NCI-H345 treated with DMSO at 0.1 percent for 48 hours (cell line): ENCODE measurements around the gene PIGK.

Experiments
- DNase-seq: peaks from one replicate; lab custom pipeline; 2025; ENCODE audit not compliant: unreplicated experiment; lab: John Stamatoyannopoulos, UW

The PIGK gene

DNA sequence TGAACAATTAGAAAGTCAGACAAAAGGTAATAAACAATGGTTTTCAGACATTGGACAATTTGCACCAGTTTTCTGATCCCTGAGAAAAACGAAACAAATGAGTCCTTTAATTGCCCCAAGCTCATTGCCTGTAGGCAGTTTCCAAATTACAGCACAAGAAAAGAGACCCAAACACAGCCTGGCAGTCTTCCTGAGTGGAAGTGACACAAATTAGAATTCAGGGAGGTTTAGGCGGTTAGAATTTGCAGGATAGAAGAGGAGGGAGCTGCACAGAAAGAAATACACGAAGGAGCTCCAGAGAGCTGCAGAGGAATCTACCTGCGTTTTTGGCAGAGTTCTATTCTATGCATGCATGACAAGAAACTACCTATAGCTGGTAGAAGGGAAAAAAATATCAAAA is 115.7 kb downstream of the PIGK start:
- no peak for DNase-seq

DNA sequence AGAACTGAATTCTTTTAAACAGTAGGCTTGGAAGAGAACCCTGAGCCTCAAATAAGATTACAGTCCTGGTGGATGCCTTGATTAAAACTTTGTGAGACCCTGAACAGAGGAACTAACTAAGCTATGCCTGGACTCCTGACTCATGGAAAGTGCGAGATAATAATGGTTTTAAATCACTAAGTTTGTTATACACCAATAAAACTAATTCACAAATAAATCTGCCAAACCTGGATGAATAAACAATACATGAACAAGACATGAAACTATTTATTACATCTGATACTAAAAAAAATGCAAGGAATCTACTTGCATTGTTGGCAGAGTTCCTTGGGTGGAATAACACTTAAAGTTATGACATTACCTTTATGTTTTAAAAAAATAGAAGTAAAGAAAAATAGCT is 118.4 kb downstream of the PIGK start:
- no peak for DNase-seq

DNA sequence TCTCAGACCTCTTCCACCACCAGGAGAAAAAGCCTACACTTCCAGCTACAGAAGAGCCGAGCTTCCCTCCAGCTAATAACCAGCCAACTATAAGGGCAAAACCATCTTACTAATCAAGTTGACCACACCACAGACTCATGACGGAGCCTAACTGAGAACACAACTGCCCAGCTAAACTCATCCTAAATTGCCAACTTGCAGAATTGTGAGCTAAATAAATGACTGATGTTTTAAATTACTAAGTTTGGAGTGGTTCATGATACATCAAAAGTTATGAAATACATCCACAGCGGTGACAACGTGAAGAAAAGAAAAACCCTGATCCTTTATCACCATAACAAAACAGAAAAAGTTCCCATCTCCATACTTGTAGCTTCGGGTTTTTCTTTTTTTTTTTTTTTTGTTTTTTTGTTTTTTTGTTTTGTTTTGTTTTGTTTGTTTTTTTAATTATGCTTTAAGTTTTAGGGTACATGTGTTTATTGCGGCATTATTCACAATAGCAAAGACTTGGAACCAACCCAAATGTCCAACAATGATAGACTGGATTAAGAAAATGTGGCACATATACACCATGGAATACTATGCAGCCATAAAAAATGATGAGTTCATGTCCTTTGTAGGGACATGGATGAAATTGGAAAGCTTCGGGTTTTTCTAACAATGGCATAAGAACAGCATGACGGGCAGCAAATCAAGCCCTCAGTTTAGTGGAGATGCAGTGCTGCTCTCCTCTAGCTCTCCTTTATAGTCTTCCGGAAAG is 122.6 kb downstream of the PIGK start:
- no peak for DNase-seq

DNA sequence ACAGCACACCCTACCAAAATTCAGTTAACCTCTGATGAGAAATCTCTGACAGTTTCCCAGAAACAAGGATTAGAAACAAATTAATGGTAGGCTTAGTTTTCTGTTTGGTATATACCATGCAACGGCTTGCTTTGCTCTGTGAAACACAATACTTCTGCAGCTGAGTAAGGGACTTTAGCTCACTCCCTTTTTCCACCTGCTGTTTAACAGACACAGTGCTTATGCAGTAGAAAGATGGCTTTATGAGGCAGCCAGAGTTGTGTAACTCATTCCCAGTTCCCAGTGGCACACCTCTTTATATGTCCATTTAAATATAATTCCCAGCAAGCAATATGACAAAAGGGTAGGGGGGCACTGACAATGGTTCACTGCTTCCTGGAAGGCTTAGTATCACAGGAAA is 124.0 kb downstream of the PIGK start:
- no peak for DNase-seq

DNA sequence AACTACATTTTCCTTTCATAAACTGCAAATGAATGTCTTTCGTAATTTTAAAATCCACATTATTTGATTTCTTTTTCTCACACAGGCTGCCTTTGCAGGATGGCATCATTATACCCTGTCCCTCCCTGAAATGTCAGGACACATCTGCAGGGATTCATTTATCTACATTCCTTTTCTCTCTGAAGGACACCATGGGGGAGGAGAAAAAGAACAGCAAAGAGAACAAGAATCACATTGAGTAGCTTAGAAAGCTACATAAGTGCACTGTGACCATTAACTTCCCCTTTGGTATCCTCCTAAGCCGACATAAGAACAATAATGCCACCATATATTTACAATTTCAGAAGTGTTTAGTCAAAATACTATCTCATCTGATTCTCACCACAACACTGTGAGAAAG is 129.5 kb downstream of the PIGK start:
- no peak for DNase-seq

DNA sequence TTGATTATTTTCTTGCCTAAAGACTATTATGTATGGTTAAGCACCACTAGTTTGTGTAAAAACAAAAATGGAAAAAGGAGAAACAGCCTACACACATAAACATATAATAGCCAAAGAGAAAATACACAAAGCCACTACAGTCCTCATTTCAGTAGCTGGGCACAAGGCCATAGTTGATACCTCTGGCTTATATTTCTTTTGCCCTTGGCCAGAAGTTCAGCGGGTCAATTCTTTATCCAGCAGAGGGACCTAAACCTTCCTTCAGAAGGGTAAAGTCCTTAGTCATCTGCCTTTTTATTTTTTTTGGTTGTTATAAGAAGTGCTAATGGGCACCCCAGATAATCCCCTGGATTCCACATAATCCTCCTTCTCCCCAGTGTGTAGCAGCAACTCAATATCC is 134.1 kb downstream of the PIGK start:
- DNase-seq = no peak

DNA sequence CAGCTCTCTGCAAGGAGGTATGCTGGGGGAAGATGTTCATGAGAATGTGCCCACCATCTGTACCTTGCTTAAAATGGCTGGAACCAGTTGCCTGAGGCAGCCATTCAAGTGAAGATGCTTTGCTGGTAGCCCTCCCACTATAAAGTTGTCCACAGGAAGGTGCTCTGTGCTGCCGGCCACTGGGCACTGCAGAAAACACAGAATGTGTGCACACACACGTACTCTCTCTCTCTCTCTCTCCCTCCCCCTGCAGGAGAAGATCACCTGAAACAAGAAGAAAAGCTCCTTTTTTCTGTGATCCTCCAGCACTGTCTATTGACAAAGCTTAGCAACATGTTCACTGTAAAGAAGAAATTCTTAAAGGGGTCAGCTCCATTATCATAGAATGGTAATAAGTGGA is 134.8 kb downstream of the PIGK start:
- DNase-seq = no peak

DNA sequence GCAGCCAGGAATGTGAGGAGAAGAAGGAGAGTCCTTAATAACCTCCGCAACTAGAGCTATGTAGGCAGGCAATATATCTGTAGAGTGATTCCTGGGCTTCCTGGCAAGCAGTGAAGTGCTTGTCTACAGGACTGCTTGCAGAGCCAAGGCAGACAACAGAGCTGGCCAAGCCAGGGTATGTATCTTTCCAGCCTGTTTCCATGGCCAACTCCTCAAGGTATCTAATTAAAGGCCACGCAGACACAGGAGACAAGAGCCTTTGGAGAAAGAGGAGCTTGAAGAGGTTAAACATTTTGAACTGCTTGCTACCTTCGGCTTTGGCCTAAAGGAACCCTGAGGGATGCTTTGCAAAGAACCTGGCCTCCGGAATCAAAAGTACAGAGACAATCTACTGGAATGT is 137.4 kb downstream of the PIGK start:
- DNase-seq = no peak

DNA sequence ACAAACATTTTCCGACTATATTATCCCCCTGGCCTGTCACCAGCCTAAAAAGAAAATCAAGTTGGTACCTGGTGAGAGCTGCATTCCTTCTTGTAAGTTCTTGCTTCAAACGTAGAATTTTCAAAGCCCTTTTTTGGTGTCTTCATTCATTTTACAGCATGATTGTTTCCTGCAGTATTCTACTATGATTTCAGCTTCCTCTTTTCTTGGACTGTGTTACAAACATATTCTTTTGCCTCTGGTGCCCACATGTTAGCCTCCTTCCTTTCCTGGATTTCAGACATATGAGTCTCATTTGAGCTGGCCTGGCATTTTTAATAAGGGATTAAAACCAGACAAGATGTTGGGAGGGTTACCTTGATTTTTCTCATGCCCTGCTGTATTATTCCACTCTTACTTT is 142.5 kb downstream of the PIGK start:
- DNase-seq = no peak

DNA sequence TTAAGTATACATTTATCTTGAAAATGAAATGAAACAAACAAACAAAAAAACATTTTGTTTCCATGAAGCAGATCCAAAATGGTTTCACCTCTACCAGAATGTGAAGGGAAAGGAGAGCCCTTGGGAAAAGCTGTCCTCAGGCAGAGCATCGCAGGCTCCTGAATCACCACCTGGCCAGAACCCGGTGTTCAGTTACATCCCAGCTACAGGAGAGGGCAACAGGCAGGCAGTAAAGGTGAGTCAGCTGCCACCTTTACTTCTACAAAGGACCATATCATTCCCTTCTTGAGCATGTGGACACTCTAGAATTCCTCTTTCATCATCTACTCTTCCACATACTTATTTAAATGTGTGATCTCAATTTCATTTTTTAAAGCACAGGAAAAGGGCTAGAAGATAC is 151.2 kb downstream of the PIGK start:
- no peak for DNase-seq

DNA sequence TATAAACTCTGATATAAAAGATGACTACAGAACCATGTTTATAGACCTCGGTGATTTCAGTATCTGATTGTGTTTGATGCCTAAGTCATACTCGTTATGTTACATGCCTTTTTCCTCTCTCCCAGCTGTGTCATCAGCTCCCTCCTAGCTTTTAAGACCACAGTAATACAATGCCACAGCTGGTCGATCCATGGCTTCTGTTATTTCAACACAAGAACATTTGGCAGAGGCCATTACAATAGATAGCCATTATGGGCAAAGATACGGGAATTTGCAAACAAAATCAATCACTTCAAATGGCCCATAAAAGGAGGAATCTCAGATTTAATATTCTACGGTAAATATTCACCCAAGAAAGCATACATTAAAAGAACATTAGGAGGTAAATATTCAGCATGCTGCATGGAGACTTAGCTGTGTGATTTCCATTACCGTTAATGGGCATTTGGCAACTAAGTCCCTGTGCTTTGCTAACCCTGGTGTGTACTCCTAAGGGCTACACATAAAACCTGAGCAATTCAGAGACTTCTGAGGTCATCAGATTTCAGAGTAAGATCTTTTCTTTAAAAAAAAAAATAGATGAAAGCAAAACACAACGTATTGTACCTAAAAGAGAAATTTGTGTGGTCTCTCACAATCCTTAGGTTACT is 153.4 kb downstream of the PIGK start:
- no peak for DNase-seq

DNA sequence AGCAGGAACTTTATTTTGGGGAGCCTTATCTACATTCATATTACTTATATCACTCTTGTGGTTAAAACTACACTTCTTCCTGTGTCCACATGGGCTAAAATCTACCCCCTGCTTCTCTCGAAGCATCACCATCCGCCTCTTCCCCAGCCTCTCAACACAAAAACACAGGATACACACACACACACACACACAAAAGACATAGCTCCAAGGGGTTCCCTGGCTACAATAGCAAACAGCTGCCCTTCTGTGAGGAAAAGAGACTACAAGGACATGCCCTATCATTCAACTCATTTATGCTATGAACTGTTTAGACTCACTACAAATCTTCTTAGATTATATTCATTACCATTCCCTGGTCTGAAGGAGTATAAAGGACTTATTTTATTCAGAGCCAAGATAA is 155.0 kb downstream of the PIGK start:
- DNase-seq = no peak

DNA sequence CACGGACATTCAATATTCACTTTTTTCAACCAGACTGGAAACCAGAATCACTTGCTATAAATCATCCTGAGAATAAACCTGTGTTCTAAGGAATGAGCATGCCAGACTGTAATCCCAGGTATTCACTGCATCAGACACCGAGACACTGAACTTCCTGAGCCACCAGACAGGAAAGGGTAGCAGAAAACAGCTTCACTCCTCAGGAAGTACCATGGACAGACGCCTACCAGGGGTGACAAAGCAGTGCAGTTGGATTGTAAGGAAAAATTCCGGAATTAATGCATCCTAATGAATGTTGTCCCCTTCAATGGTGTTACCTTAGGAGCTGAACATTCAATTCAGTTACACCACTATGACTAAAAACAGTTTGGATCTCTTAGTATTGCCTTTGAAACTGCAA is 156.1 kb downstream of the PIGK start:
- no peak for DNase-seq

DNA sequence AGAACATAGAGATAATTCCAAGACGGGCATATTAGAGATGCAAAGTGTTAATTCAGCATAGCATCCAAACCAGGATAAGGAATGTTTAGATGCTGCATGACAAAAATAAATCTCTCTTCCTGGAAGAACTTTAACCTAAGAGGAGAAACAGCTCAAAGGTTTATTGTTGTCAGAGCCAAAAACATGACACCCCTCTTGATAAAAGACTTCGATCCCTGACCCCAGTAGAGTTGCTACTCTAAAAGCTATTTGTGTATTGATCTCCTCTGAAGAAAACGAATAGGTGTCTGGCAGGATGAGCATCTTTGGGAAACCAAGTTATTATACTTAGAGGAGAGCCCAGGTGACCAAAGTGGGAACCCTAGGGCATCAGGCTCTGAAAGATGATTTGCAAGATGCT is 158.1 kb downstream of the PIGK start:
- no peak for DNase-seq

DNA sequence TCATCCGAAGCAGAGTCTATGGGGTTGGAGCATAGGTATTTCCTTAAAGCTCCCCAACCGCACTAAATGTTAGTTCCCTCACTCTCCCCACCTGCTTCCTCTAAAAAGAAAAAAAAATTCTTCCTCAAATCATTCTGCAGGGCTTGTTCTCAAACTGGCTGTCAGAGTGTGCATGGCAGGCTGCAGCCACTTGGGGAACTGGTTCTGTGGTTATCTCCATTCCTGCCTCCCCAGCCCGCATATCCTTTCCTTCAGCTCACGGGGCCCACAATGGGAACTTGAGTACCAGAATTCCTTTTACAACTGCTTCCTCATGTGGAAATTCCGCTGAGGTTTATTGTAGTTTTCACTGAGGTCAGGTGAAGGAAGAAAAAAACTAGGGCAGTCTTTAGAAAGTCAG is 159.2 kb downstream of the PIGK start:
- DNase-seq = no peak

DNA sequence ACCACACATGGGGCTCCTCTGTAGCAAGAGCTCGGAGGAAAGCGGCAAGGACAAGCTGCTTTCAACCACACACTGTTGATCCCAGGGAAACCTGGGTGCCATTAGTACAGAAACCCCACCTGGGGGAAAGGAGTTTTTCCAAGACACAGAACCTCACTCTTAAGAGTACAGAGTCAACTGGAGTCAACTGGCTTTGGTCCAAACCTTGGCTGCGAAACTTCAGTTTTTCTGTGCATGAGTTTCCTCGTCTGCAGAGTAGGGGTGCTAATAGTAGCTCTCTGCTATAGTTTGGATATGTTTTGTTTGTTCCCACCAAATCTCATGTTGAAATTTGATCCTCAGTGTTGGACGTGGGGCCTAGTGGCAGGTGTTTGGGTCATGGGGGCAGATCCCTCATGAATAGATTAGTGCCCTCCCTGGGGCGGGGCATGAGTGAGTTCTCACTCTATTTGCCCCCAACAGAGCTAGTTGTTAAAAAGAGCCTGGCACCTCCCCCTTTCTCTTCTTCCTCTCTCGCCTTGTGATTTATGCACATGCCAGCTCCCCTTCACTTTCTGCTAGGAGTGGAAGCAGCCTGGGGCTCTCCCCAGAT is 161.1 kb downstream of the PIGK start:
- no peak for DNase-seq

DNA sequence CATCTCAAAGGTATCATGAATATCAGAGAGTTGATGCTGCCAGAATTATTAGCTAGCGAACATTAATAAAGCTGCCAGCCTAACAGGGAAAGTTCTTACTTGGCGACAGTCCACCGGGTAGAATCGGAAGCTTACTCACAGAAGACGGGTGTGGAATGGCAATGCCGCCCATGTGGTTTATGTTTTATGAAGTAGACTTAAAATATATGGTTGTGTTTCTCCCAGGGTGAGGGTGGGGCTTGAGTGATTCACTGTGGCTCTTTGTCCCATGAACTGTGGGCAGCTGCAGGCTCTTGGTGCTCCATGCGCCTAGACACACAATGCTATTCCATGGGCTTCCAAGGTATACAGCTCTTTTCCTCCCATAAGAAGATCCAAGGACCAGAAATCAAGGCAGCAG is 162.7 kb downstream of the PIGK start:
- no peak for DNase-seq

DNA sequence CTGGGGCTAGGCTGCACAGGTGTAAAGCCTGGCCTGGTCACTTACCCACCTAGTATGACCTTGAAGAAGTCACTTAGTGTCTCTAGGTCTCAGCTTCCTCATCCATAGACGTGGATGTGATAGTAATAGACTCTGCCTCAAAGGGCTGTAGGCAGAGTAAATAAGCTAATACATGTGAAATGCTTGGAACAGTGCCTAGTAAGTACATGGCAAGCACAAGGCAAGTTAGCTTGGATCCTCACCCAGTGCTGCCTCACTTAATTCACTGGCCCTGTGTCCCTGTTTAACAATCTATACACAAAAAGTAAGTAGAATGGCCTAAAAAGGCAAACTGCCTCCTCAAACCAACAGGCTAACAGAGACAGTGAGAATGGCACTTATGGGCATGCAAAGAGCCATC is 167.8 kb downstream of the PIGK start:
- no peak for DNase-seq

DNA sequence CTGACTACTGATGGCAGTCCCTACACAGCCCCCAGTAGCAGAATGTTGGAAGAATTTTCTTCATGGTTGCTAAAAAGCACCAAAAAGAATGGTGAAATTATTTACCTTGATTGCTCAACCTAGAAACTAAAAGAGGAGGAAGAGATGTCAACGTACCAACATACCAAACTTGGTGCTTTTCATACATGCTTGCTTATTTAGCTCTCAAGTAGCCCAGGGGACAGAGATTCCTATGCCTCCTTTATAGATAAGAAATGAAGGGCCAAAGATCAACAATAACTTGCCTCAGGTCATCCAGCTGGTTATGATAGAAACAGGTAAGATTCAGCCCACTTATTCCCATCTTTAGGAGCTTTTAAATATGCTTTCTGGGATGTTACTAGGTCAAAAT is 170.6 kb downstream of the PIGK start:
- DNase-seq = no peak

DNA sequence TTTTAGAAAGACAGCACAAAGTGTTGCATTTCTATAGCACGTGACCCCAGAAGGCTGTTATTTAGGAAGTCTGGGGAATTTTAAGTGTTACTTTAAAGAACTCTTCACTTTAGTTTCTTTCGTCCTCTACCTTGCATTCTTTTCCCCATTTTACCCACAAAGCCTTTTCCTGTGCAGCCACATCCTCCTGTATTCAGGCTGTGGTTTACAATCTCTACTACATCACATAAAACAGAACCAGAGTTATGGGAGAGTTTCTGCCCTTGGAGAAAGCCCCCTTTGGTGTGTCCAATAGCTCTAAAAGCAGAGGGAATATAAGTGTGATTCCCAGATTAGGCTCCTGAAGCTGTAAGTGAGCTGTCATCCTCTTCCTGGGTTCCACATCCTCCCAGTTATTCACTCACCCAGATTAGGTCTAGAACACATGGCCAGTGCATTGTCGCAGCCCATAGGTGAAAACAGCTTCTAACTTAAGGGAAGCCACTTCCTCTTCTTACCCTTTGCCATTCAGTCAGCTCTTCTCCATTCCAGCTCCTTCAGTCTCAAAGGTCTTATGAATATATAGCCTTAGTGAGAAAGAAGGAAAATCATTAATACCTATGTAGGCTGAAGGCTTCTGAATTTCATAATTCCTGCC is 171.1 kb downstream of the PIGK start:
- no peak for DNase-seq

DNA sequence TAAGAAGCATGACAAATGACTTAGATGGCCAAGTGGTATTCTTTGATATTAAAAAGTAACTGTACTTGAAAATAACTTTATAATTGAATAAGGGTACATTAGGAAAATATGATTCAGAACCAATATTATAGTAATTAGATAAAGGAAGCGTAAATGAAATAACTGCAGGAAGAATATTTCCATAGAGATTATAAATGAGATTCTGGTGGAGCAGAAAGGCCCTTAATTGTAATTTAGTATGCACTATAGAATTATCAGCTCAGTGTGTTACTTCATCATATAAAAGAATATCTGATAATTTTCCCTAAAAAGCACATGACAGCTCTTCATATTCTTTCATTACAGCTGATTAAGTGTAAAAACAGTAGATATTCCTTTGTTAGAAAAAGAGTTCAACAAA is 171.7 kb downstream of the PIGK start:
- DNase-seq = no peak

DNA sequence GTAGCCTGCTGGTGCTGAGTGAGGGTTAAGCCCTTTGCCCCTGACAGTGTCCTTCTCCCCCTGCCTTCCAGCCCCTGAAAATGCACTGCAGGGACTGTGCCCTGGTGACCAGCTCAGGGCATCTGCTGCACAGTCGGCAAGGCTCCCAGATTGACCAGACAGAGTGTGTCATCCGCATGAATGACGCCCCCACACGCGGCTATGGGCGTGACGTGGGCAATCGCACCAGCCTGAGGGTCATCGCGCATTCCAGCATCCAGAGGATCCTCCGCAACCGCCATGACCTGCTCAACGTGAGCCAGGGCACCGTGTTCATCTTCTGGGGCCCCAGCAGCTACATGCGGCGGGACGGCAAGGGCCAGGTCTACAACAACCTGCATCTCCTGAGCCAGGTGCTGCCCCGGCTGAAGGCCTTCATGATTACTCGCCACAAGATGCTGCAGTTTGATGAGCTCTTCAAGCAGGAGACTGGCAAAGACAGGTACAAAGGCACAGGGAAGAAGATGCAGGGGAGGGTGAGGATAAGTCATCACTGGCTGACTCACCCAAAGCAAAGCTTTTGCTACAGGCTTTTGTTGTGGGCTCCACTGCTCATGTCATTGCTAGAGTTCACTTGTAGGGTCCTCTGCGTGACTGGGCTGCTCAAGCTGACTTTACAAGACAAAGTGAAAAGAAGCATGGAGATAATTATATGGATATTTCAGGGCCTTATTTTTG is 174.9 kb downstream of the PIGK start:
- DNase-seq = no peak
